HCT116 (cell line): Measurements from ENCODE around the gene DHRS7B.

Source experiments
- ATF3 ChIP-seq: IDR thresholded peaks from 2 replicates; pipeline ENCODE4 v1.6.1; 2012
- CBX3 ChIP-seq: IDR thresholded peaks from 2 replicates; pipeline ENCODE4 v1.6.1; 2012; ENCODE audit warnings: low read depth
- CTCF ChIP-seq, 3 experiments: fragments of 200-600 bp in 1 of 3; sonication (generic) in 1 of 3; IDR thresholded peaks in 2 of 3; conservative IDR thresholded peaks in 1 of 3; 2 replicates each; pipeline ENCODE4 v1.5.1; 2012 to 2017; ENCODE audit warnings: low read depth in 2 of 3, low read length in 2 of 3, antibody characterized with exemption in 1 of 3, borderline replicate concordance in 1 of 3, control low read depth in 1 of 3, mild to moderate bottlenecking in 1 of 3, mixed read lengths in 1 of 3, mixed run types in 1 of 3, moderate library complexity in 1 of 3; ENCODE audit not compliant: insufficient read depth in 1 of 3
- EZH2 ChIP-seq: fragments of 200-600 bp; sonication (generic); IDR thresholded peaks from 2 replicates; pipeline ENCODE4 v1.6.1; 2017; ENCODE audit warnings: antibody characterized with exemption, mixed run types
- JUND ChIP-seq: IDR thresholded peaks from 2 replicates; pipeline ENCODE4 v1.6.1; 2012
- POLR2A ChIP-seq: IDR thresholded peaks from 2 replicates; pipeline ENCODE4 v1.7.0; 2011; ENCODE audit warnings: borderline replicate concordance; ENCODE audit not compliant: insufficient read depth, insufficient read length; ENCODE audit errors: extremely low read depth
- POLR2AphosphoS5 ChIP-seq: IDR thresholded peaks from 2 replicates; pipeline ENCODE4 v1.6.1; 2011; ENCODE audit warnings: mild to moderate bottlenecking, low read depth, low read length, moderate library complexity
- YY1 ChIP-seq: IDR thresholded peaks from 2 replicates; pipeline ENCODE4 v1.6.1; 2011; ENCODE audit warnings: low read length, low read depth, moderate library complexity, mild to moderate bottlenecking; ENCODE audit not compliant: insufficient replicate concordance; ENCODE audit errors: extremely low read depth
- ZFX ChIP-seq: fragments of 450-650 bp; IDR thresholded peaks from 2 replicates; pipeline ENCODE4 v1.6.1; 2017
- ZNF274 ChIP-seq: fragments of 200-500 bp; sonication (Bioruptor generic); IDR thresholded peaks from 2 replicates; pipeline ENCODE4 v1.6.1; 2014; ENCODE audit warnings: mild to moderate bottlenecking, low read depth, low read length, inconsistent platforms
- TF ChIP-seq, protein P1 (sequence below): IDR thresholded peaks from 2 replicates; pipeline ENCODE4 v1.6.1; 2012; ENCODE audit warnings: low read depth

DNA sequence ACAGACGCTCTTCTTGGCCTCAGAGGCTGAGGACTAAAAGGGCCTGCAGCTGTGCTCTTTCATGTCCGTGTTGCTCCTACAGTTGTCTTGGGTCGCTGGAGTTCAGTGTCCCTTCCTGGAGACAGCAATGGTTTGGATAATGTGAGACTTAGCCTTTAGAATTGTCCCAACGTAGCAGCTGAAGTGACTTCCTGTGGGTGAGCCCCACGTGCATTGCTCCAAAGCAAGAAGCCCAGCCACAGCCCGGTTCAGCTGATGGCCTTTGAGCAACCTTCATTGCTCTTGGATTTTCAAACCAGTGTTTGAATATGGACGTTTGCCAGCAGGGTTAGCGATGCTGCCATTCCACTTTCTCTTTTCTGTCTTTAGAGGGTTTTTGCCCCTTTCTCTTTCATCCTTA, 67.5 kb downstream of the DHRS7B start:
- TF ChIP-seq POLR2A (no peak), ZNF274 (no peak), CTCF (IDR thresholded peaks at IDR 0.05 in 2 of 3, conservative IDR thresholded peaks at IDR 0.05 in 1 of 3; ENCODE audit: borderline replicate concordance in 1 of 3, insufficient read depth in 1 of 3, low read depth in 2 of 3, low read length in 2 of 3) (no peak), YY1 (no peak), JUND (no peak), ZFX (no peak), POLR2AphosphoS5 (no peak), EZH2 (no peak), CBX3 (no peak), ATF3 (no peak)
- TF ChIP-seq, protein P1, sequence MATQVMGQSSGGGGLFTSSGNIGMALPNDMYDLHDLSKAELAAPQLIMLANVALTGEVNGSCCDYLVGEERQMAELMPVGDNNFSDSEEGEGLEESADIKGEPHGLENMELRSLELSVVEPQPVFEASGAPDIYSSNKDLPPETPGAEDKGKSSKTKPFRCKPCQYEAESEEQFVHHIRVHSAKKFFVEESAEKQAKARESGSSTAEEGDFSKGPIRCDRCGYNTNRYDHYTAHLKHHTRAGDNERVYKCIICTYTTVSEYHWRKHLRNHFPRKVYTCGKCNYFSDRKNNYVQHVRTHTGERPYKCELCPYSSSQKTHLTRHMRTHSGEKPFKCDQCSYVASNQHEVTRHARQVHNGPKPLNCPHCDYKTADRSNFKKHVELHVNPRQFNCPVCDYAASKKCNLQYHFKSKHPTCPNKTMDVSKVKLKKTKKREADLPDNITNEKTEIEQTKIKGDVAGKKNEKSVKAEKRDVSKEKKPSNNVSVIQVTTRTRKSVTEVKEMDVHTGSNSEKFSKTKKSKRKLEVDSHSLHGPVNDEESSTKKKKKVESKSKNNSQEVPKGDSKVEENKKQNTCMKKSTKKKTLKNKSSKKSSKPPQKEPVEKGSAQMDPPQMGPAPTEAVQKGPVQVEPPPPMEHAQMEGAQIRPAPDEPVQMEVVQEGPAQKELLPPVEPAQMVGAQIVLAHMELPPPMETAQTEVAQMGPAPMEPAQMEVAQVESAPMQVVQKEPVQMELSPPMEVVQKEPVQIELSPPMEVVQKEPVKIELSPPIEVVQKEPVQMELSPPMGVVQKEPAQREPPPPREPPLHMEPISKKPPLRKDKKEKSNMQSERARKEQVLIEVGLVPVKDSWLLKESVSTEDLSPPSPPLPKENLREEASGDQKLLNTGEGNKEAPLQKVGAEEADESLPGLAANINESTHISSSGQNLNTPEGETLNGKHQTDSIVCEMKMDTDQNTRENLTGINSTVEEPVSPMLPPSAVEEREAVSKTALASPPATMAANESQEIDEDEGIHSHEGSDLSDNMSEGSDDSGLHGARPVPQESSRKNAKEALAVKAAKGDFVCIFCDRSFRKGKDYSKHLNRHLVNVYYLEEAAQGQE: no peak
